Erythroblast (primary cell): ENCODE measurements around the gene ZNF407.

ENCODE experiments used
- GATA1 ChIP-seq: IDR thresholded peaks from 2 replicates; pipeline ENCODE4 v1.6.1; 2011; ENCODE audit warnings: low read depth, mild to moderate bottlenecking, control low read depth, low read length, moderate library complexity
- POLR2A ChIP-seq: IDR thresholded peaks from 2 replicates; pipeline ENCODE4 v1.6.1; 2011; ENCODE audit warnings: mild to moderate bottlenecking, low read length

DNA sequence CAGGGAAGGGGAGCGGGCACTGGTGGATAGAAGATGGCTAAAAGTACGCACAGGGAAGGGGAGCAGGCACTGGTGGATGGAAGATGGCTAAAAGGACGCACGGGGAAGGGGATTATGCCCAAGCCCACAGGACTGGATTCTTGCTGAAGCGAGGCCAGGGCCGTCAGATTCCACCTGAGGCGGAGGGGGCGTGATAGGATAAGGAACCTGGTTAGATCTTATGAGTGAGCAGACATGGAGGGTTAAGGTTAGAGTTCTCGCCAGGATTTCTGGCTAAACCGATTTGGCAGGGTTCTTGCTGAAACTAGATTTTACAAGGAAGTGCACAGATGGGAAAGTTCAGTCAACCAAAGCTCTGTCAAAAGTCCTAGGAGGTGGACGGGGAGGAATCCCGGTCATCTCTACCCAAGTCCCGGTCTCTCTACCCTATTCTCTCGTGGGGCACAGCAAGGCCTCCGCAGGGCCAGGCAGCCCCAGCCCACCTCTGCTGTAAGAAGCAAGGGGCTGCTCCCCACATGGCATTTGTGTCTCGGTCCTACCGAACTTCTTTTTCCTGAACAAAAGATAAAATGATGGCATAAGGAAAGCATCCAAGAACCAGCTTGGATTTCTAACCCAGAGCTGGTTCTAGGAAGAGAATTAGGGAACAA is 470.5 kb downstream of the ZNF407 start:
- TF ChIP-seq POLR2A (no peak), GATA1 (no peak)
